SIG-M5 treated with dmso at 0.1 percent for 504 hours (cell line): ENCODE data around the gene TMEM92.
"Not testable (repeated sequence)": the region's sequence is repeated elsewhere in the genome, so short reads cannot be mapped to it uniquely, and the experiment has no call there.

Source experiments
- DNase-seq: peaks from one replicate; lab custom pipeline; 2025; ENCODE audit not compliant: unreplicated experiment; lab: John Stamatoyannopoulos, UW

Gene TMEM92

GRCh38 chr17:50299776-50300175 is 25.5 kb downstream of the TMEM92 start:
- DNase-seq, result no peak

GRCh38 chr17:50300824-50301223 is 26.6 kb downstream of the TMEM92 start:
- DNase-seq, result not testable (repeated sequence)

- DNase-seq, result peak; percentile 79
Measured at GRCh38 chr17:50301891-50302584, 27.8 kb downstream of the TMEM92 start.

GRCh38 chr17:50303051-50303450 is 28.8 kb downstream of the TMEM92 start:
- DNase-seq, result no peak

GRCh38 chr17:50303596-50303995 is 29.3 kb downstream of the TMEM92 start:
- no peak for DNase-seq

- no peak for DNase-seq
Measured at GRCh38 chr17:50304781-50305404, 30.6 kb downstream of the TMEM92 start.

- DNase-seq, result no peak
Measured at GRCh38 chr17:50307654-50308053, 33.4 kb downstream of the TMEM92 start.

GRCh38 chr17:50308666-50309065 is 34.4 kb downstream of the TMEM92 start:
- no peak for DNase-seq

GRCh38 chr17:50310455-50311111 is 36.3 kb downstream of the TMEM92 start:
- DNase-seq, result no peak

- DNase-seq, result no peak
Measured at GRCh38 chr17:50311112-50311460, 36.8 kb downstream of the TMEM92 start.

- DNase-seq, result no peak
Measured at GRCh38 chr17:50311483-50311882, 37.2 kb downstream of the TMEM92 start.

- DNase-seq, result no peak
Measured at GRCh38 chr17:50312308-50312707, 38.0 kb downstream of the TMEM92 start.

GRCh38 chr17:50314456-50315011 is 40.3 kb downstream of the TMEM92 start:
- no peak for DNase-seq

- no peak for DNase-seq
Measured at GRCh38 chr17:50316016-50316587, 41.8 kb downstream of the TMEM92 start.

- not testable (repeated sequence) for DNase-seq
Measured at GRCh38 chr17:50316660-50317059, 42.4 kb downstream of the TMEM92 start.

- peak; percentile 54 for DNase-seq
Measured at GRCh38 chr17:50317121-50317520, 42.9 kb downstream of the TMEM92 start.

GRCh38 chr17:50318501-50319285 is 44.4 kb downstream of the TMEM92 start:
- DNase-seq, result no peak

GRCh38 chr17:50319306-50320004 is 45.2 kb downstream of the TMEM92 start:
- no peak for DNase-seq

GRCh38 chr17:50322271-50322670 is 48.0 kb downstream of the TMEM92 start:
- DNase-seq, result no peak

- no peak for DNase-seq
Measured at GRCh38 chr17:50323060-50323459, 48.8 kb downstream of the TMEM92 start.
